Hepatocyte (in vitro differentiated cells): ENCODE measurements around the gene CCDC27. TPM values are rescaled to one million over a fixed set of nuclear protein-coding genes. Genes with fewer than 3 reads are reported as not detected.

Source experiments
- DNase-seq: peaks from one replicate; pipeline ENCODE4 v3.0.0-alpha.2; 2016; ENCODE audit warnings: low spot score
- H2AFZ ChIP-seq: fragments of 200-600 bp; sonication (generic); 2 replicates; pipeline ENCODE4 v1.6.0; 2016; ENCODE audit warnings: antibody characterized with exemption, mild to moderate bottlenecking
- H3K27ac ChIP-seq: fragments of 200-600 bp; sonication (generic); 2 replicates; pipeline ENCODE4 v1.5.1; 2016; ENCODE audit warnings: mild to moderate bottlenecking
- H3K27me3 ChIP-seq: fragments of 200-600 bp; sonication (generic); 2 replicates; pipeline ENCODE4 v1.6.1; 2016
- H3K36me3 ChIP-seq: fragments of 200-600 bp; sonication (generic); replicated peaks from 2 replicates; pipeline ENCODE4 v1.5.1; 2016; ENCODE audit warnings: low read depth; ENCODE audit not compliant: insufficient read depth
- H3K4me1 ChIP-seq: fragments of 200-600 bp; sonication (generic); 2 replicates; pipeline ENCODE4 v1.5.1; 2016; ENCODE audit warnings: mild to moderate bottlenecking, moderate library complexity; ENCODE audit not compliant: insufficient read depth
- H3K4me2 ChIP-seq: fragments of 200-600 bp; sonication (generic); 2 replicates; pipeline ENCODE4 v1.6.0; 2016
- H3K4me3 ChIP-seq: fragments of 200-600 bp; sonication (generic); 2 replicates; pipeline ENCODE4 v1.5.1; 2016; ENCODE audit warnings: mild to moderate bottlenecking
- H3K79me2 ChIP-seq: fragments of 200-600 bp; sonication (generic); 2 replicates; pipeline ENCODE4 v1.6.0; 2017; ENCODE audit warnings: mild to moderate bottlenecking
- H3K9me2 ChIP-seq: fragments of 200-600 bp; sonication (generic); replicated peaks from 2 replicates; pipeline ENCODE4 v1.6.0; 2017; ENCODE audit warnings: mild to moderate bottlenecking; ENCODE audit not compliant: insufficient read depth
- H3K9me3 ChIP-seq: fragments of 200-600 bp; sonication (generic); 2 replicates; pipeline ENCODE4 v1.5.1; 2016; ENCODE audit warnings: low read depth, mild to moderate bottlenecking
- H4K20me1 ChIP-seq: fragments of 200-600 bp; sonication (generic); 2 replicates; pipeline ENCODE4 v1.6.0; 2016; ENCODE audit warnings: mild to moderate bottlenecking; ENCODE audit not compliant: insufficient read depth, poor library complexity, severe bottlenecking
- EZH2 ChIP-seq: fragments of 200-600 bp; sonication (generic); IDR thresholded peaks from 2 replicates; pipeline ENCODE4 v1.6.1; 2016; ENCODE audit warnings: antibody characterized with exemption, mild to moderate bottlenecking, borderline replicate concordance
- EZH2phosphoT487 ChIP-seq: fragments of 200-600 bp; sonication (generic); IDR thresholded peaks from one replicate; pipeline ENCODE4 v1.6.1; 2018; ENCODE audit warnings: antibody characterized with exemption, mild to moderate bottlenecking, low read depth, moderate library complexity; ENCODE audit not compliant: unreplicated experiment, severe bottlenecking
- WGBS: methylation state at CpG from one replicate; pipeline ENCODE4 v1.1.6; 2016; ENCODE audit warnings: low lambda C conversion rate; ENCODE audit errors: missing lambda C conversion rate; 5-methylcytosine and 5-hydroxymethylcytosine counted together
- polyA plus RNA-seq: library from polyadenylated mRNA; unstranded; fragments of >200 nt; fragmentation: Nextera tagmentation; extraction: Ambion mirVana; gene quantifications from 2 replicates; pipeline ENCODE4 v1.2.1, GENCODE V29; 2016
- total RNA-seq: library from RNA; depleted of rRNA; stranded (reverse); fragments of >200 nt; gene quantifications from 2 replicates; pipeline ENCODE4 v1.2.3, GENCODE V29; 2014
- TF ChIP-seq, protein P1 (sequence below): fragments of 200-600 bp; sonication (generic); IDR thresholded peaks from 2 replicates; pipeline ENCODE4 v1.5.1; 2016; ENCODE audit warnings: antibody characterized with exemption, mild to moderate bottlenecking; ENCODE audit not compliant: poor library complexity

Gene CCDC27
- total and polyA plus RNA-seq, 2 experiments from 2014 or later, result 0.17 to 0.59 TPM

DNA sequence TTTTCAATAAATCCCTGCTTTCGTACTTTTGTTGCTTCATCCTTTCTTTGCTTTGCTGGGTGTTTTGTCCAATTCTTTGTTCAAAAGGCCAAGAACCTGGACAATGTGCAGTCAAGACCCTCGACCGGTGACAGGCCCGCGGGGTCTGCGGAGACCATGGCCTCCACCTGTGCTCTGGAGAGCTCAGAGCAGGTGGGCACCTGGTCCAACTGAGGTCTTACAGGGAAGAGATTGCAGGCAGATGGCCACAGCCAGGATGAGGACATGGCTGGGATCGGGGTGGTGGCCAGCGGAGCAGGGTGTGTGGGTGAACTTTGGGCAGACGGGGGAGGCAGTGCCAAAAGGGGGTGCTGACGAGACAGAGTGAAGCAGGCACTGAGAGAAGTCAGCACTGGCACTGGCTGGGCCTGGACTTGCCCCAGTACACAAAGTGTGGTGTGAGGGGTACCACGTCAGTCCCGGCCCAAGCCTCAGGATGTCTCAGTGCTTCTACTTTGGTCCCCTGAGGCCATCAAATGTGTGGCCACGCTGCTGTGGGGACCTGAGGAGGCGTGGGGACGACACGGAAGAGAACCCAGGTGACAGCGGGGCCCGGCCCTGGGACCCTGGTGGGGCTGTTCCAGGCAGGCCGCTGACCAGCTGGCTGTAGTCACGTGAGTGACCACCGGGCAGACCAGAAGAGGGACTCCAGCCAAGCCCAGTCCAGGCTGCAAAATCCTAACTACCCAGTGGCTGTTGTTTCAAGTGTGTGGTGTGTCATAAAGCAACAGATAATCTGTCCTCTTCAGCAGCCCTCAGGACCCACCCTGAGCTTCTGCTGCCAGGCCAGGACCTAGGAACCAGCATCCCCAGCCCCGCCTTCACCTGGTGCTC lies 10.4 kb upstream of the CCDC27 start:
- no peaks in the 10 kb centered on the region for H3K4me1 ChIP-seq
- H3K27me3 ChIP-seq, result no peaks in the 10 kb centered on the region
- H3K9me2 ChIP-seq, result no peaks in the 10 kb centered on the region
- no peaks in the 10 kb centered on the region for H4K20me1 ChIP-seq
- TF ChIP-seq EZH2phosphoT487 (no peak), EZH2 (no peak)
- TF ChIP-seq, protein P1, sequence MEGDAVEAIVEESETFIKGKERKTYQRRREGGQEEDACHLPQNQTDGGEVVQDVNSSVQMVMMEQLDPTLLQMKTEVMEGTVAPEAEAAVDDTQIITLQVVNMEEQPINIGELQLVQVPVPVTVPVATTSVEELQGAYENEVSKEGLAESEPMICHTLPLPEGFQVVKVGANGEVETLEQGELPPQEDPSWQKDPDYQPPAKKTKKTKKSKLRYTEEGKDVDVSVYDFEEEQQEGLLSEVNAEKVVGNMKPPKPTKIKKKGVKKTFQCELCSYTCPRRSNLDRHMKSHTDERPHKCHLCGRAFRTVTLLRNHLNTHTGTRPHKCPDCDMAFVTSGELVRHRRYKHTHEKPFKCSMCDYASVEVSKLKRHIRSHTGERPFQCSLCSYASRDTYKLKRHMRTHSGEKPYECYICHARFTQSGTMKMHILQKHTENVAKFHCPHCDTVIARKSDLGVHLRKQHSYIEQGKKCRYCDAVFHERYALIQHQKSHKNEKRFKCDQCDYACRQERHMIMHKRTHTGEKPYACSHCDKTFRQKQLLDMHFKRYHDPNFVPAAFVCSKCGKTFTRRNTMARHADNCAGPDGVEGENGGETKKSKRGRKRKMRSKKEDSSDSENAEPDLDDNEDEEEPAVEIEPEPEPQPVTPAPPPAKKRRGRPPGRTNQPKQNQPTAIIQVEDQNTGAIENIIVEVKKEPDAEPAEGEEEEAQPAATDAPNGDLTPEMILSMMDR, result no peak
- no peak overlapping the region for H3K4me2 ChIP-seq
- H3K4me3 ChIP-seq, result no peak overlapping the region
- H3K36me3 ChIP-seq, result no peaks in the 10 kb centered on the region
- no peak for DNase-seq
- H2AFZ ChIP-seq, result no peak overlapping the region
- H3K79me2 ChIP-seq, result peaks cover 19% of the 10 kb centered on the region
- WGBS, result 98% methylated on average over 22 of the region's 22 CpGs
- no peaks in the 10 kb centered on the region for H3K9me3 ChIP-seq
- H3K27ac ChIP-seq, result no peak overlapping the region

DNA sequence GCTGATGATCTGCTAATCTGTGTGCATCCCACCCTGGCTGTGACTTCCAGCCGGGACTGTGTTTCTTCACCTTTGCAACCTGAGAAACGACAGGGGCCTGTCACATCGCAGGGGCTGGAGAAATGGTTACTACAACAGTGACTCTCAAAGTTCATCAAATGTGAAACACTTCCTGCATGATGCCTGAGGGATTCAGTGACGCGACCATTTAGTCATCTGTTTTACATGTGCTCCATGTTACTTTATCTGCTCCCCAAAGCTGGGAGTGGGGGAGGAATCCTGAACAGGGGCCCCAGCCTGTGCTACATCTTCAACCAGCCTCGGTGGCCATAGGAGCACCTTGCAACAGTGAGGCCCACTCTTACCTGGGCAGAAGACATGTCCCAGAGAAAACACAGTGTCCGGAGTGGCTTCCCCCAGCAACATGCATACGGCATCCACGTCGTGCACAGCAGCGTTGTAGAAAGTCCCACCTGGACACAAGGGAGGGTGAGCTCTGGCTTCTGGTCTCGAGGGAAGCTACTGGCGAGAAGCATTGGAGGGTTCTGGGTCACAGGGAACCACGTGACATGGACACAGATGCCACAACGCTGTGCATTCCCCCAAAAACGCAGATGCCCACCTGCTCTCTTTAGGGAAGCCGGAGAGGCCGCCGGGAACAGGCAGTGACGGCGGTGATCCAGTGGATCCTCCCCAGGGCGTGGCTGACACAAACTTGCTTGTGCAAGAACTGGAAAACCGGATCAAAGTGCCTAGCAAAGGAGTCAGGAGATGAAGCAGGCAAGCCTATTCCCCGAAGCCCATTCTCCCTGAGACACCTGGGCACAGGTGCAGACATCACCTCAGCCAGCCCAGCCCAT lies 9.6 kb upstream of the CCDC27 start:
- no peak overlapping the region for H2AFZ ChIP-seq
- no peak overlapping the region for H3K27ac ChIP-seq
- no peaks in the 10 kb centered on the region for H3K27me3 ChIP-seq
- peaks cover 19% of the 10 kb centered on the region for H3K79me2 ChIP-seq
- H3K36me3 ChIP-seq, result no peaks in the 10 kb centered on the region
- no peak for DNase-seq
- no peaks in the 10 kb centered on the region for H3K9me2 ChIP-seq
- no peak overlapping the region for H3K4me2 ChIP-seq
- no peak overlapping the region for H3K4me3 ChIP-seq
- H3K4me1 ChIP-seq, result no peaks in the 10 kb centered on the region
- TF ChIP-seq EZH2, result no peak
- TF ChIP-seq EZH2phosphoT487, result no peak
- TF ChIP-seq, protein P1, result no peak
- H3K9me3 ChIP-seq, result no peaks in the 10 kb centered on the region
- WGBS, result 90% methylated on average over 23 of the region's 24 CpGs
- H4K20me1 ChIP-seq, result no peaks in the 10 kb centered on the region

DNA sequence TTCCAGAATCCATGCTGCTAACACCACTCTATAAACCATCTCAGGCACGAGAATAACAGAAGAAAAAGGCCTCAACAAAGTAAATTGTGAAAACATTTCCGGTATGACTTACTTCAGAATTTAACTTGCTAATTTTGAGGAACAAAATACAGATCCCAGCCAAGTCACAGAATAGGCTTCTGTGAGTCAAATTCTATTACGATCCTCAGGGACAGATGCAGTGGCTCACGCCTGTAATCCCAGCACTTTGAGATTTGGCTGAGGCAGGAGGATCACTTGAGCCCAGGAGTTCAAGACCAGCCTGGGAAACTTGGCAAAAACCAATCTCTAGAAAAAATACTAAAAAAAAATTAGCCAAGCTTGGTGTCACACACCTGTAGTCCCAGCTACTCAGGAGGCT lies 8.8 kb upstream of the CCDC27 start:
- no peak overlapping the region for H2AFZ ChIP-seq
- H3K79me2 ChIP-seq, result peaks cover 19% of the 10 kb centered on the region
- WGBS, result 94% methylated on average over 4 of the region's 4 CpGs
- no peaks in the 10 kb centered on the region for H4K20me1 ChIP-seq
- no peak overlapping the region for H3K4me3 ChIP-seq
- TF ChIP-seq EZH2, result no peak
- TF ChIP-seq, protein P1, result no peak
- TF ChIP-seq EZH2phosphoT487, result no peak
- H3K4me1 ChIP-seq, result no peaks in the 10 kb centered on the region
- H3K27ac ChIP-seq, result no peak overlapping the region
- no peaks in the 10 kb centered on the region for H3K9me3 ChIP-seq
- H3K4me2 ChIP-seq, result no peak overlapping the region
- H3K36me3 ChIP-seq, result no peaks in the 10 kb centered on the region
- H3K9me2 ChIP-seq, result no peaks in the 10 kb centered on the region
- DNase-seq, result no peak
- no peaks in the 10 kb centered on the region for H3K27me3 ChIP-seq
